Activated CD4-positive, alpha-beta T cell treated with anti-CD3 and anti-CD28 coated beads, Interleukin-2, amount 10 ng/mL, durations not matched to agents 7 days and 5 days (primary cell): ENCODE measurements around the gene GRIA4. TPM values are rescaled to one million over a fixed set of nuclear protein-coding genes. Genes with fewer than 3 reads are reported as not detected.

Source experiments
- CTCF ChIA-PET: fragments of 350-600 bp; sonication (Branson Sonifier 250); formaldehyde crosslinking; loops from one replicate; lab custom pipeline; 2021; ENCODE audit warnings: antibody characterized with exemption; lab: Charles Lee
- POLR2A ChIA-PET: fragments of 350-600 bp; sonication (Branson Sonifier 250); formaldehyde crosslinking; loops from one replicate; lab custom pipeline; 2021; ENCODE audit warnings: antibody characterized with exemption; lab: Charles Lee
- DNase-seq: peaks from one replicate; pipeline ENCODE4 v3.0.0-alpha.2; 2020
- H3K27ac Mint-ChIP-seq: one replicate; pipeline ENCODE4 v1.8.0; 2021; ENCODE audit warnings: mild to moderate bottlenecking, moderate library complexity, mixed read lengths
- H3K27me3 Mint-ChIP-seq: one replicate; pipeline ENCODE4 v1.8.0; 2021; ENCODE audit warnings: mixed read lengths
- H3K36me3 Mint-ChIP-seq: one replicate; pipeline ENCODE4 v1.8.0; 2021; ENCODE audit warnings: low read depth, mixed read lengths
- H3K4me1 Mint-ChIP-seq: one replicate; pipeline ENCODE4 v1.8.0; 2021; ENCODE audit warnings: mixed read lengths
- H3K4me3 Mint-ChIP-seq: one replicate; pipeline ENCODE4 v1.8.0; 2021; ENCODE audit warnings: mild to moderate bottlenecking, moderate library complexity, mixed read lengths
- H3K9me3 Mint-ChIP-seq: one replicate; pipeline ENCODE4 v1.8.0; 2021; ENCODE audit warnings: mixed read lengths
- total RNA-seq, 2 experiments: library from RNA; stranded (reverse); gene quantifications; one replicate each; pipeline ENCODE4 v1.2.3, GENCODE V29; 2021

GRIA4 gene
- total RNA-seq, 2 experiments from 2014 or later: not detected

GRCh38 chr11:105829084-105829483 lies 219.2 kb downstream of the GRIA4 start:
- POLR2A ChIA-PET: no interaction called here
- H3K27ac Mint-ChIP-seq: no peak overlapping the region
- CTCF ChIA-PET: no interaction called here
- no peaks in the 10 kb centered on the region for H3K27me3 Mint-ChIP-seq
- no peaks in the 10 kb centered on the region for H3K4me1 Mint-ChIP-seq
- H3K9me3 Mint-ChIP-seq: no peaks in the 10 kb centered on the region
- H3K36me3 Mint-ChIP-seq: no peaks in the 10 kb centered on the region
- DNase-seq: no peak
- no peak overlapping the region for H3K4me3 Mint-ChIP-seq

GRCh38 chr11:105834461-105834860 lies 224.6 kb downstream of the GRIA4 start:
- H3K4me3 Mint-ChIP-seq: no peak overlapping the region
- H3K36me3 Mint-ChIP-seq: no peaks in the 10 kb centered on the region
- no peaks in the 10 kb centered on the region for H3K4me1 Mint-ChIP-seq
- ChIA-PET POLR2A (no interaction called here), CTCF (no interaction called here)
- no peak overlapping the region for H3K27ac Mint-ChIP-seq
- H3K9me3 Mint-ChIP-seq: no peaks in the 10 kb centered on the region
- H3K27me3 Mint-ChIP-seq: no peaks in the 10 kb centered on the region
- DNase-seq: no peak

GRCh38 chr11:105838668-105839384 lies 229.0 kb downstream of the GRIA4 start:
- H3K27ac Mint-ChIP-seq: no peak overlapping the region
- no peaks in the 10 kb centered on the region for H3K4me1 Mint-ChIP-seq
- no peak for DNase-seq
- no peaks in the 10 kb centered on the region for H3K36me3 Mint-ChIP-seq
- H3K9me3 Mint-ChIP-seq: no peaks in the 10 kb centered on the region
- no peaks in the 10 kb centered on the region for H3K27me3 Mint-ChIP-seq
- POLR2A ChIA-PET: no interaction called here
- no peak overlapping the region for H3K4me3 Mint-ChIP-seq
- CTCF ChIA-PET: interaction anchor here (0.6 kb wide), 1 partner anchor 46 kb away, joined by 3 read pairs; no protein-coding TSS in a partner anchor

GRCh38 chr11:105840391-105840790 lies 230.5 kb downstream of the GRIA4 start:
- Mint-ChIP-seq H3K27me3 (no peaks in the 10 kb centered on the region), H3K4me3 (no peak overlapping the region), H3K27ac (no peak overlapping the region), H3K4me1 (no peaks in the 10 kb centered on the region), H3K9me3 (no peaks in the 10 kb centered on the region), H3K36me3 (no peaks in the 10 kb centered on the region)
- CTCF ChIA-PET: no interaction called here
- no peak for DNase-seq
- POLR2A ChIA-PET: no interaction called here

- no peak overlapping the region for H3K4me3 Mint-ChIP-seq
- no peaks in the 10 kb centered on the region for H3K4me1 Mint-ChIP-seq
- POLR2A ChIA-PET: no interaction called here
- CTCF ChIA-PET: interaction anchor here (3.1 kb wide), 1 partner anchor 11 kb away, joined by 10 read pairs; no protein-coding TSS in a partner anchor
- no peak for DNase-seq
- H3K27me3 Mint-ChIP-seq: no peaks in the 10 kb centered on the region
- H3K36me3 Mint-ChIP-seq: no peaks in the 10 kb centered on the region
- H3K27ac Mint-ChIP-seq: no peak overlapping the region
- no peaks in the 10 kb centered on the region for H3K9me3 Mint-ChIP-seq
These were observed 242.5 kb downstream of the GRIA4 start for GRCh38 chr11:105852403-105852802.

GRCh38 chr11:105854269-105854668 lies 244.4 kb downstream of the GRIA4 start:
- H3K4me1 Mint-ChIP-seq: no peaks in the 10 kb centered on the region
- no peaks in the 10 kb centered on the region for H3K9me3 Mint-ChIP-seq
- H3K4me3 Mint-ChIP-seq: no peak overlapping the region
- ChIA-PET POLR2A (no interaction called here), CTCF (interaction anchor here (3.1 kb wide), 1 partner anchor 9 kb away, joined by 10 read pairs; no protein-coding TSS in a partner anchor)
- H3K27ac Mint-ChIP-seq: no peak overlapping the region
- H3K36me3 Mint-ChIP-seq: no peaks in the 10 kb centered on the region
- DNase-seq: no peak
- H3K27me3 Mint-ChIP-seq: no peaks in the 10 kb centered on the region

GRCh38 chr11:105856954-105857353 lies 247.1 kb downstream of the GRIA4 start:
- DNase-seq: no peak
- Mint-ChIP-seq H3K27ac (no peak overlapping the region), H3K27me3 (no peaks in the 10 kb centered on the region), H3K36me3 (no peaks in the 10 kb centered on the region), H3K4me1 (no peaks in the 10 kb centered on the region), H3K9me3 (no peaks in the 10 kb centered on the region), H3K4me3 (no peak overlapping the region)
- ChIA-PET CTCF (no interaction called here), POLR2A (no interaction called here)

- Mint-ChIP-seq H3K9me3 (no peaks in the 10 kb centered on the region), H3K4me3 (no peak overlapping the region), H3K4me1 (no peaks in the 10 kb centered on the region), H3K27me3 (peaks cover 2% of the 10 kb centered on the region), H3K36me3 (no peaks in the 10 kb centered on the region), H3K27ac (no peak overlapping the region)
- ChIA-PET POLR2A (no interaction called here), CTCF (no interaction called here)
- DNase-seq: no peak
These were observed 247.9 kb downstream of the GRIA4 start for GRCh38 chr11:105857728-105858127.

- Mint-ChIP-seq H3K9me3 (no peaks in the 10 kb centered on the region), H3K27me3 (peaks cover 2% of the 10 kb centered on the region)
- CTCF ChIA-PET: no interaction called here
These were observed 249.0 kb downstream of the GRIA4 start for GRCh38 chr11:105858841-105859240.

GRCh38 chr11:105860105-105860504 lies 250.2 kb downstream of the GRIA4 start:
- Mint-ChIP-seq H3K27ac (no peak overlapping the region), H3K4me3 (no peak overlapping the region), H3K9me3 (no peaks in the 10 kb centered on the region), H3K36me3 (no peaks in the 10 kb centered on the region), H3K4me1 (no peaks in the 10 kb centered on the region), H3K27me3 (peaks cover 2% of the 10 kb centered on the region)
- no peak for DNase-seq
- CTCF ChIA-PET: no interaction called here
- POLR2A ChIA-PET: no interaction called here

More at GRCh38 chr11:105858841-105859240, 249.0 kb downstream of the GRIA4 start:
- Mint-ChIP-seq H3K4me3 (no peak overlapping the region), H3K27ac (no peak overlapping the region), H3K36me3 (no peaks in the 10 kb centered on the region), H3K4me1 (no peaks in the 10 kb centered on the region)
- DNase-seq: no peak
- POLR2A ChIA-PET: no interaction called here

- no peaks in the 10 kb centered on the region for H3K36me3 Mint-ChIP-seq
- CTCF ChIA-PET: interaction anchor here (0.6 kb wide), 1 partner anchor 1959 kb away, joined by 4 read pairs; no protein-coding TSS in a partner anchor
- peaks cover 2% of the 10 kb centered on the region for H3K27me3 Mint-ChIP-seq
- POLR2A ChIA-PET: no interaction called here
- H3K4me1 Mint-ChIP-seq: no peaks in the 10 kb centered on the region
- no peak for DNase-seq
- no peak overlapping the region for H3K4me3 Mint-ChIP-seq
- H3K9me3 Mint-ChIP-seq: no peaks in the 10 kb centered on the region
- no peak overlapping the region for H3K27ac Mint-ChIP-seq
These were observed 251.4 kb downstream of the GRIA4 start for GRCh38 chr11:105861225-105861624.

- no peak for DNase-seq
- ChIA-PET POLR2A (interaction anchor here (0.6 kb wide), 1 partner anchor 748 kb away, joined by 3 read pairs; no protein-coding TSS in a partner anchor), CTCF (interaction anchor here (0.7 to 2.3 kb wide), 2 partner anchors 10 to 15 kb away, joined by 3 to 10 read pairs; no protein-coding TSS in a partner anchor)
- Mint-ChIP-seq H3K27ac (no peak overlapping the region), H3K36me3 (no peaks in the 10 kb centered on the region), H3K4me3 (no peak overlapping the region), H3K4me1 (no peaks in the 10 kb centered on the region), H3K9me3 (no peaks in the 10 kb centered on the region), H3K27me3 (peaks cover 2% of the 10 kb centered on the region)
These were observed 253.0 kb downstream of the GRIA4 start for GRCh38 chr11:105862736-105863367.

- Mint-ChIP-seq H3K36me3 (no peaks in the 10 kb centered on the region), H3K9me3 (no peaks in the 10 kb centered on the region), H3K4me1 (no peaks in the 10 kb centered on the region), H3K27me3 (peaks cover 2% of the 10 kb centered on the region), H3K4me3 (no peak overlapping the region), H3K27ac (no peak overlapping the region)
- ChIA-PET POLR2A (no interaction called here), CTCF (interaction anchor here (0.7 to 2.3 kb wide), 2 partner anchors 11 to 15 kb away, joined by 3 to 10 read pairs; no protein-coding TSS in a partner anchor)
- no peak for DNase-seq
These were observed 253.7 kb downstream of the GRIA4 start for GRCh38 chr11:105863523-105863922.
